HFFc6 (cell line): ENCODE measurements around the gene PACRG. TPM values are rescaled to one million over a fixed set of nuclear protein-coding genes. Genes with fewer than 3 reads are reported as not detected.

Source experiments
- DNase-seq: peaks from one replicate; pipeline ENCODE4 v3.0.0-alpha.2; 2018
- H3K27ac Mint-ChIP-seq: 2 replicates; pipeline ENCODE4 v1.8.0; 2020; ENCODE audit warnings: mild to moderate bottlenecking, mixed read lengths
- H3K27me3 Mint-ChIP-seq: 2 replicates; pipeline ENCODE4 v1.8.0; 2021; ENCODE audit warnings: mild to moderate bottlenecking, moderate library complexity, mixed read lengths; ENCODE audit not compliant: insufficient read depth
- H3K36me3 Mint-ChIP-seq: 2 replicates; pipeline ENCODE4 v1.8.0; 2021; ENCODE audit warnings: low read depth, mixed read lengths
- H3K4me1 Mint-ChIP-seq: 2 replicates; pipeline ENCODE4 v1.8.0; 2020; ENCODE audit warnings: low read depth, mixed read lengths
- H3K4me3 Mint-ChIP-seq: 2 replicates; pipeline ENCODE4 v1.8.0; 2020; ENCODE audit warnings: mild to moderate bottlenecking, moderate library complexity, mixed read lengths
- H3K9me3 Mint-ChIP-seq: 2 replicates; pipeline ENCODE4 v1.8.0; 2020; ENCODE audit warnings: mild to moderate bottlenecking, mixed read lengths
- total RNA-seq, 6 experiments: library from RNA; stranded (reverse); fragmentation: NEBNext Ultra II Directional; extraction: Animal tissue kit (Norgen Biotek cat#: 25700); gene quantifications; 2 replicates in 1 of 6; 3 replicates in 5 of 6; pipeline ENCODE4 v1.2.3, GENCODE V29; 2021
- TF ChIP-seq, protein P1 (sequence below): fragments of 200-600 bp; sonication (generic); IDR thresholded peaks from 2 replicates; pipeline ENCODE4 v1.5.0; 2021; ENCODE audit warnings: antibody characterized with exemption, mild to moderate bottlenecking

Gene PACRG
- total RNA-seq, 6 experiments from 2014 or later: not detected

DNA sequence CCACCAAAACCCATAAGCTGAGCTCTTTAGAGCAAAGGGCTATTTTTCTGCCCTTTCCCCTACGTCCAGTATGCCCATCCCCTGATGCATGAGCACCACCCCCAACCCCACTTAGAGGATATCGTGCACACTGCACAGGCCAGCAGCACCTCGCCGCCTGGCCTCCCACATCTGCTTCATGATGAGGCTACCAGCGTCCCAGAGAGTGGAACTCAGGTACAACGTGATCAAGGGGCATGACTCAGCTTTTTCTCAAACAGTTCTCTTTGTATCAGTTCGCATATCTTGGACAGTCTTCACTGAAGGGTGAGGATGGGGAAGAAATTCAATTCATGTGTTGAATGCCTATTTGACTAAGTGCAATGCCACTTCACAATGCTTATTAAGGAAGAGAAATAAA is 604.8 kb downstream of the PACRG start:
- H3K36me3 Mint-ChIP-seq: no peaks in the 10 kb centered on the region
- H3K4me1 Mint-ChIP-seq: peaks cover 14% of the 10 kb centered on the region; the same call in 1 of the 2 replicates
- DNase-seq: no peak
- no peak overlapping the region for H3K4me3 Mint-ChIP-seq
- no peaks in the 10 kb centered on the region; the same call in 1 of the 2 replicates for H3K9me3 Mint-ChIP-seq
- TF ChIP-seq, protein P1, sequence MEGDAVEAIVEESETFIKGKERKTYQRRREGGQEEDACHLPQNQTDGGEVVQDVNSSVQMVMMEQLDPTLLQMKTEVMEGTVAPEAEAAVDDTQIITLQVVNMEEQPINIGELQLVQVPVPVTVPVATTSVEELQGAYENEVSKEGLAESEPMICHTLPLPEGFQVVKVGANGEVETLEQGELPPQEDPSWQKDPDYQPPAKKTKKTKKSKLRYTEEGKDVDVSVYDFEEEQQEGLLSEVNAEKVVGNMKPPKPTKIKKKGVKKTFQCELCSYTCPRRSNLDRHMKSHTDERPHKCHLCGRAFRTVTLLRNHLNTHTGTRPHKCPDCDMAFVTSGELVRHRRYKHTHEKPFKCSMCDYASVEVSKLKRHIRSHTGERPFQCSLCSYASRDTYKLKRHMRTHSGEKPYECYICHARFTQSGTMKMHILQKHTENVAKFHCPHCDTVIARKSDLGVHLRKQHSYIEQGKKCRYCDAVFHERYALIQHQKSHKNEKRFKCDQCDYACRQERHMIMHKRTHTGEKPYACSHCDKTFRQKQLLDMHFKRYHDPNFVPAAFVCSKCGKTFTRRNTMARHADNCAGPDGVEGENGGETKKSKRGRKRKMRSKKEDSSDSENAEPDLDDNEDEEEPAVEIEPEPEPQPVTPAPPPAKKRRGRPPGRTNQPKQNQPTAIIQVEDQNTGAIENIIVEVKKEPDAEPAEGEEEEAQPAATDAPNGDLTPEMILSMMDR: no peak
- no peak overlapping the region for H3K27ac Mint-ChIP-seq
- H3K27me3 Mint-ChIP-seq: peaks cover 9% of the 10 kb centered on the region

GRCh38 chr6:163333038-163333437 is 605.3 kb downstream of the PACRG start:
- peaks cover 14% of the 10 kb centered on the region; the same call in 1 of the 2 replicates for H3K4me1 Mint-ChIP-seq
- H3K9me3 Mint-ChIP-seq: no peaks in the 10 kb centered on the region; the same call in 1 of the 2 replicates
- H3K36me3 Mint-ChIP-seq: no peaks in the 10 kb centered on the region
- TF ChIP-seq, protein P1: no peak
- no peak overlapping the region for H3K27ac Mint-ChIP-seq
- DNase-seq: no peak
- no peak overlapping the region; the same call in 1 of the 2 replicates for H3K4me3 Mint-ChIP-seq
- H3K27me3 Mint-ChIP-seq: peaks cover 9% of the 10 kb centered on the region

GRCh38 chr6:163333701-163334663 is 606.2 kb downstream of the PACRG start:
- H3K4me1 Mint-ChIP-seq: peaks cover 19% of the 10 kb centered on the region; the same call in 1 of the 2 replicates
- H3K4me3 Mint-ChIP-seq: peak overlapping the region; percentile 28; the same call in 1 of the 2 replicates
- TF ChIP-seq, protein P1: no peak
- H3K9me3 Mint-ChIP-seq: no peaks in the 10 kb centered on the region; the same call in 1 of the 2 replicates
- DNase-seq: no peak
- H3K27me3 Mint-ChIP-seq: peaks cover 9% of the 10 kb centered on the region
- H3K36me3 Mint-ChIP-seq: no peaks in the 10 kb centered on the region
- no peak overlapping the region for H3K27ac Mint-ChIP-seq

DNA sequence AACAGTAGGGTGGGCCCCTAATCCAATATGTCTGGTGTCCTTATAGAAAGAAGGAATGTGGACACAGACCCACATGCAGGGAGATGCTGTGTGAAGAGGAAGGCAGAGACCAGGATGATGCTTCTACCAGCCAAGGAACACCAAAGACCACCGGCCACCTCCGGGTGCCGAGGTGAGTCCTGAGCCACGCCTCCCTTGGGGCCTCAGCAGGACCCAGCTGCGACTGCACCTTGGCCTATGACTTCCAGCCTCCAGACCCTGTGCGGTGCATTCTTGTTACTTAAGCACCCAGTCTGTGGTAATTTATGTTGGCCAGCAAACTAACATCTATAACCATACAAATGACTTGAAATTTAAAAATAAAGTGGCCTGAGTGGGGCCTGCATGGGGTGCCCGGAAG is 607.3 kb downstream of the PACRG start:
- TF ChIP-seq, protein P1: no peak
- Mint-ChIP-seq H3K4me1 (peaks cover 25% of the 10 kb centered on the region; the same call in 1 of the 2 replicates), H3K4me3 (no peak overlapping the region)

GRCh38 chr6:163335671-163336545 is 608.1 kb downstream of the PACRG start:
- Mint-ChIP-seq H3K27ac (no peak overlapping the region), H3K4me1 (peaks cover 25% of the 10 kb centered on the region; the same call in 1 of the 2 replicates), H3K9me3 (no peaks in the 10 kb centered on the region; the same call in 1 of the 2 replicates), H3K4me3 (no peak overlapping the region), H3K27me3 (peaks cover 9% of the 10 kb centered on the region), H3K36me3 (no peaks in the 10 kb centered on the region)
- DNase-seq: no peak
- TF ChIP-seq, protein P1: no peak

More for the DNA sequence above, 607.3 kb downstream of the PACRG start:
- Mint-ChIP-seq H3K27ac (no peak overlapping the region), H3K27me3 (peaks cover 9% of the 10 kb centered on the region), H3K9me3 (no peaks in the 10 kb centered on the region; the same call in 1 of the 2 replicates), H3K36me3 (no peaks in the 10 kb centered on the region)
- no peak for DNase-seq
